ENCODE measurements around the gene PCYT2. TPM values are rescaled to one million over a fixed set of nuclear protein-coding genes. Genes with fewer than 3 reads are reported as not detected.

PCYT2 gene
- total RNA-seq, 1 donor = 67.0 TPM

DNA sequence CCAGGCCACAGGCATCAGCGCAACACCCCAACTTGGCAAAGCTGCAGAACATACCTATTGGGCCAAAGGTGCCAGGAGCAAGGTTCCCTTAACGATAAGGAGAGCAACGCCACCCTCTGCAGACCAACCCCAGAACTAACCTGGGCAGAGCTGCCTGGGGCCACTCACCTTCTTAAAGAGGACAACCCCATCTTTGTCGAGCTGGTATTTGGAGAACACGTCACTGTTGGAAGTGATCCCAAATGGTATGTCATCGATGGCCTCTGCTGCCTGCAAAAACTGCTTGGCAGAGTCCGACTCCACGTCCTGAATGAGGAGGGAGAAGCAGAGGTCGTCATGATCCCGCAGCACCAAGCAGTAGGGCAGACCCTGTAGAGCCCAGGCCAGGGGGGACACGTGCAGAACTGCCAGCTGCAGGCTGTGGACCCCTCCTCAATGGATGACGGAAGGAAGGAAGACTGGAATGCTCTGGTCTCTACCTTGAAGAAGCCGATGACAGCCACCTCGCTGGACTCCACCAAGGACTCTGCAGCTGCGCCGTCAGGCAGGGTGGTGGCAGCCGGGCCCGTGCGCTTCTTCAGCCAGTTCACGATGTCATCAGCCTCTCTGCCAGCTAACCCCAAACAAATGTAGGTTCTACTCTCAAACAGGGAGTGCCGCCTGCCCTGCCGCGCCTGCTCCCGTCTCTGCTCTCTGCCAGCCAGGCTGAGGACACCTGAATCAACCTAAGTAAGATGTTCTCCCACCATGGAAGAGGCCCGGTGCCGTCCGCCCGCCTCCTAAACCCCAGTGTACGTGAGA is 56.0 kb downstream of the PCYT2 start:
- TF ChIP-seq, protein P1, sequence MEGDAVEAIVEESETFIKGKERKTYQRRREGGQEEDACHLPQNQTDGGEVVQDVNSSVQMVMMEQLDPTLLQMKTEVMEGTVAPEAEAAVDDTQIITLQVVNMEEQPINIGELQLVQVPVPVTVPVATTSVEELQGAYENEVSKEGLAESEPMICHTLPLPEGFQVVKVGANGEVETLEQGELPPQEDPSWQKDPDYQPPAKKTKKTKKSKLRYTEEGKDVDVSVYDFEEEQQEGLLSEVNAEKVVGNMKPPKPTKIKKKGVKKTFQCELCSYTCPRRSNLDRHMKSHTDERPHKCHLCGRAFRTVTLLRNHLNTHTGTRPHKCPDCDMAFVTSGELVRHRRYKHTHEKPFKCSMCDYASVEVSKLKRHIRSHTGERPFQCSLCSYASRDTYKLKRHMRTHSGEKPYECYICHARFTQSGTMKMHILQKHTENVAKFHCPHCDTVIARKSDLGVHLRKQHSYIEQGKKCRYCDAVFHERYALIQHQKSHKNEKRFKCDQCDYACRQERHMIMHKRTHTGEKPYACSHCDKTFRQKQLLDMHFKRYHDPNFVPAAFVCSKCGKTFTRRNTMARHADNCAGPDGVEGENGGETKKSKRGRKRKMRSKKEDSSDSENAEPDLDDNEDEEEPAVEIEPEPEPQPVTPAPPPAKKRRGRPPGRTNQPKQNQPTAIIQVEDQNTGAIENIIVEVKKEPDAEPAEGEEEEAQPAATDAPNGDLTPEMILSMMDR (IDR thresholded peaks at IDR 0.05; ENCODE audit: extremely low read depth, low read depth, low read length) = no peak
- peak overlapping the region; percentile 28 for H3K27ac ChIP-seq (ENCODE audit: low read depth, low read length)
- H3K4me3 ChIP-seq (ENCODE audit: insufficient read depth, low read length) = no peak overlapping the region
- H3K27me3 ChIP-seq (ENCODE audit: insufficient read depth, low read length) = no peaks in the 10 kb centered on the region
- peak; percentile 73 for DNase-seq (ENCODE audit: insufficient read length, low spot score, missing footprints)
- H4K20me1 ChIP-seq (ENCODE audit: insufficient read depth, low read length) = peaks cover 71% of the 10 kb centered on the region
- H3K36me3 ChIP-seq (ENCODE audit: insufficient read depth, low read length) = peaks cover 72% of the 10 kb centered on the region
- H3K9me3 ChIP-seq (ENCODE audit: low read depth, low read length) = no peaks in the 10 kb centered on the region
- H3K4me1 ChIP-seq (ENCODE audit: insufficient read depth, low read length) = peaks cover 16% of the 10 kb centered on the region
- peaks cover 89% of the 10 kb centered on the region for H3K79me2 ChIP-seq (ENCODE audit: insufficient read depth, low read length)
- no peak overlapping the region for H2AFZ ChIP-seq (ENCODE audit: low read length)
- no peak overlapping the region for H3K4me2 ChIP-seq (ENCODE audit: insufficient read depth, low read length)

DNA sequence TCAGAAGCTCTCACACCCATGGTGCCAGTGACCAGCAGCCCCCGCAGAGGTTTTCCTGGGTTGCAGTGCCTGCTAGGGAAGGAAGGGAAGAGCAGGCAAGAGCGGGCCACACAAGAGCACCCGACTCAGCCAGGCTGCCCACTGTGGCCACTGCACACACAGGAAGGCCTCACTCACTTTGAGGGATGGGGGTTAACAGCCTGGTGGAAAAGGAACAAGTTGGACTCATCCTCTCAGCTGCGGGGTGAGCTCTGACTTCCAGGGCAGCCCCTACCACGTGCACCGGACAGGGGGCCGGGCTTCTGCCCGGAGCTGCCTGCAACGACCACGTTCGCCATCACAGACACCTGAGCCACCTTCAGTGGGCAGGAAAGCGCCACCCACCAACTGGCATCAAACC is 59.0 kb downstream of the PCYT2 start:
- H3K79me2 ChIP-seq (ENCODE audit: insufficient read depth, low read length) = peaks cover 59% of the 10 kb centered on the region
- no peaks in the 10 kb centered on the region for H3K27me3 ChIP-seq (ENCODE audit: insufficient read depth, low read length)
- H3K9me3 ChIP-seq (ENCODE audit: low read depth, low read length) = no peaks in the 10 kb centered on the region
- DNase-seq (ENCODE audit: insufficient read length, low spot score, missing footprints) = no peak
- H2AFZ ChIP-seq (ENCODE audit: low read length) = no peak overlapping the region
- no peak overlapping the region for H3K27ac ChIP-seq (ENCODE audit: low read depth, low read length)
- no peak overlapping the region for H3K4me3 ChIP-seq (ENCODE audit: insufficient read depth, low read length)
- peaks cover 70% of the 10 kb centered on the region for H3K36me3 ChIP-seq (ENCODE audit: insufficient read depth, low read length)
- H3K4me1 ChIP-seq (ENCODE audit: insufficient read depth, low read length) = no peaks in the 10 kb centered on the region
- peaks cover 47% of the 10 kb centered on the region for H4K20me1 ChIP-seq (ENCODE audit: insufficient read depth, low read length)
- no peak overlapping the region for H3K4me2 ChIP-seq (ENCODE audit: insufficient read depth, low read length)
- TF ChIP-seq, protein P1 (IDR thresholded peaks at IDR 0.05; ENCODE audit: extremely low read depth, low read depth, low read length) = no peak

DNA sequence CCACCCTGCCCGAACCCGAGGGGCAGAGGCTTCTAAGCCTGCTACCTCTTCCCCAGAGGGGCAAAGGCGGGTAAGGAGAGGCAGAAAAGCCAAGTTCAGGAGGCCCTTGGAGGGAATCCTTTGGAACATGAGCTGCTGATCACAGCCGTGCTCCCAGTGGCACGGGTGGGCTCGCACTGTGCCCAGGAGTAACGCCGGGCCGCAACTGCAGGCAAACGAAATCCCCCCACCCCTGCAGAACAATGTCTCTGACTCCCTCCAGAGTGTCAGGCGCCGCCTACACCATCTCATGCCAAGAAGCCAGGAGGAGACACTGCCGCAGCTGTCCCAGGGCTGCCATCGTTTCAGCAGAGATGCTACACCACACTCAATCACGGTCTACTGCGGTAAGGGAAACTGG is 59.8 kb downstream of the PCYT2 start:
- Histone ChIP-seq H3K27me3 (ENCODE audit: insufficient read depth, low read length) (no peaks in the 10 kb centered on the region), H3K27ac (ENCODE audit: low read depth, low read length) (no peak overlapping the region), H3K9me3 (ENCODE audit: low read depth, low read length) (no peaks in the 10 kb centered on the region), H3K36me3 (ENCODE audit: insufficient read depth, low read length) (peaks cover 76% of the 10 kb centered on the region), H3K4me3 (ENCODE audit: insufficient read depth, low read length) (no peak overlapping the region), H3K79me2 (ENCODE audit: insufficient read depth, low read length) (peaks cover 51% of the 10 kb centered on the region), H2AFZ (ENCODE audit: low read length) (no peak overlapping the region), H3K4me1 (ENCODE audit: insufficient read depth, low read length) (no peaks in the 10 kb centered on the region), H3K4me2 (ENCODE audit: insufficient read depth, low read length) (no peak overlapping the region), H4K20me1 (ENCODE audit: insufficient read depth, low read length) (peaks cover 43% of the 10 kb centered on the region)
- TF ChIP-seq, protein P1 (IDR thresholded peaks at IDR 0.05; ENCODE audit: extremely low read depth, low read depth, low read length) = no peak
- no peak for DNase-seq (ENCODE audit: insufficient read length, low spot score, missing footprints)

Other genes starting within 250 kb of the PCYT2 start
- 21.0 and 21.5 TPM in 2 replicates for gene OXLD1, start 244.8 kb downstream of the PCYT2 start, total RNA-seq
- gene CCDC137, start 244.7 kb downstream of the PCYT2 start, total RNA-seq = 4.7 and 5.6 TPM in 2 replicates
- gene ARL16, start 227.6 kb downstream of the PCYT2 start, total RNA-seq = 24.5 and 26.1 TPM in 2 replicates
- 100 and 110 TPM in 2 replicates for gene HGS, start 227.4 kb downstream of the PCYT2 start, total RNA-seq
- gene MRPL12, start 208.0 kb downstream of the PCYT2 start, total RNA-seq = 6.2 and 8.8 TPM in 2 replicates
- gene SLC25A10, start 199.1 kb downstream of the PCYT2 start, total RNA-seq = 7.6 and 8.3 TPM in 2 replicates
- under 0.01 TPM in 1 of 2 replicates, not detected in the other for gene GCGR, start 107.2 kb downstream of the PCYT2 start, total RNA-seq
- 136 and 163 TPM in 2 replicates for gene MCRIP1, start 78.1 kb downstream of the PCYT2 start, total RNA-seq
- gene PPP1R27, start 76.3 kb downstream of the PCYT2 start, total RNA-seq = not detected in 2 replicates
- gene P4HB, start 50.9 kb downstream of the PCYT2 start, total RNA-seq = 1,119 and 1,240 TPM in 2 replicates
- 120 and 133 TPM in 2 replicates for gene ARHGDIA, start 40.1 kb downstream of the PCYT2 start, total RNA-seq
- 58.0 and 60.1 TPM in 2 replicates for gene ALYREF, start 19.8 kb downstream of the PCYT2 start, total RNA-seq
- gene ANAPC11, start 19.7 kb downstream of the PCYT2 start, total RNA-seq = 105 and 123 TPM in 2 replicates
- under 0.01 TPM in 1 of 2 replicates, not detected in the other for gene NPB, start 9.2 kb downstream of the PCYT2 start, total RNA-seq
- 15.0 and 22.1 TPM in 2 replicates for gene SIRT7, start 6.8 kb upstream of the PCYT2 start, total RNA-seq
- gene MAFG, start 16.3 kb upstream of the PCYT2 start, total RNA-seq = 27.1 and 32.6 TPM in 2 replicates
- gene PYCR1, start 25.9 kb upstream of the PCYT2 start, total RNA-seq = 121 and 141 TPM in 2 replicates
- gene MYADML2, start 35.8 kb upstream of the PCYT2 start, total RNA-seq = not detected in 2 replicates
- 0.72 TPM in 1 of 2 replicates, not detected in the other for gene NOTUM, start 49.8 kb upstream of the PCYT2 start, total RNA-seq
- 33.9 and 35.8 TPM in 2 replicates for gene ASPSCR1, start 66.2 kb upstream of the PCYT2 start, total RNA-seq
- 13.8 and 18.8 TPM in 2 replicates for gene CENPX, start 111.5 kb upstream of the PCYT2 start, total RNA-seq
- 12.1 and 13.4 TPM in 2 replicates for gene LRRC45, start 111.9 kb upstream of the PCYT2 start, total RNA-seq
- gene RAC3, start 120.3 kb upstream of the PCYT2 start, total RNA-seq = 0.59 and 1.8 TPM in 2 replicates
- 23.9 and 31.8 TPM in 2 replicates for gene DCXR, start 126.3 kb upstream of the PCYT2 start, total RNA-seq
- 46.3 and 52.7 TPM in 2 replicates for gene RFNG, start 140.4 kb upstream of the PCYT2 start, total RNA-seq
- gene GPS1, start 140.5 kb upstream of the PCYT2 start, total RNA-seq = 90.2 and 93.7 TPM in 2 replicates
- gene DUS1L, start 154.4 kb upstream of the PCYT2 start, total RNA-seq = 43.8 and 43.9 TPM in 2 replicates
- 120 and 142 TPM in 2 replicates for gene FASN, start 186.8 kb upstream of the PCYT2 start, total RNA-seq

All from osteoblast (primary cell).